Psoas muscle (tissue), 8 donors: Measurements from ENCODE around the gene MAP1B. TPM values are rescaled to one million over a fixed set of nuclear protein-coding genes. Genes with fewer than 3 reads are reported as not detected.

Source experiments
- ATAC-seq, 4 donors: fragments of 200-7000 bp; cut with Tn5 transposase; one replicate each; pipeline ENCODE4 v1.9.1; 2020; ENCODE audit warnings: moderate library complexity in 3 of 4, mild to moderate bottlenecking in 2 of 4
- DNase-seq, 2 donors: peaks; one replicate each; pipeline ENCODE4 v3.0.0-alpha.2; 2020
- H3K27ac ChIP-seq: fragments of 200-600 bp; one replicate; pipeline ENCODE4 v1.8.0; 2022
- H3K27me3 ChIP-seq, 3 donors: fragments of 200-600 bp in 1 of 3; one replicate each; pipeline versions ENCODE4 v1.6.1 to v1.8.0; 2013 to 2022; ENCODE audit warnings: low read length in 2 of 3, mild to moderate bottlenecking in 2 of 3, moderate library complexity in 1 of 3; ENCODE audit not compliant: insufficient read depth in 3 of 3
- H3K36me3 ChIP-seq, 2 donors: fragments of 200-600 bp in 1 of 2; one replicate each; pipeline versions ENCODE4 v1.6.1 to v1.8.0; 2013 to 2022; ENCODE audit warnings: low read depth in 1 of 2, mild to moderate bottlenecking in 1 of 2, moderate library complexity in 1 of 2; ENCODE audit not compliant: insufficient read depth in 1 of 2
- H3K4me1 ChIP-seq: fragments of 200-600 bp; one replicate; pipeline ENCODE4 v1.8.0; 2022
- H3K4me3 ChIP-seq: fragments of 200-600 bp; one replicate; pipeline ENCODE4 v1.8.0; 2022; ENCODE audit warnings: mild to moderate bottlenecking
- H3K9me3 ChIP-seq: fragments of 200-600 bp; one replicate; pipeline ENCODE4 v1.8.0; 2022
- WGBS, 3 donors: extraction: QIAGEN DNeasy Blood & Tissue Kit; methylation state at CpG; one replicate each; pipeline versions ENCODE4 v1.1.6 to v1.1.7; 2013; 5-methylcytosine and 5-hydroxymethylcytosine counted together
- intact Hi-C, 2 donors: fragments of 100-400 bp; cut with DNase I; formaldehyde crosslinking; loops; one replicate each; pipeline versions ENCODE4 v1.11.0 to v1.14.2; 2022
- polyA plus RNA-seq, 3 donors: library from polyadenylated mRNA; stranded (reverse); fragments of 200-250 nt; gene quantifications; one replicate each; pipeline ENCODE4 v1.2.3, GENCODE V29; 2013
- total RNA-seq, 4 donors: library from RNA; stranded (reverse); fragmentation: NEBNext Ultra II Directional in 2 of 4; extraction: Animal tissue kit (Norgen Biotek cat#: 25700) in 2 of 4; gene quantifications; one replicate each; pipeline versions ENCODE4 v1.2.1 to v1.2.4, GENCODE V29; 2021 to 2023
- TF ChIP-seq, protein P1 (sequence below): fragments of 200-600 bp; IDR thresholded peaks from one replicate; pipeline ENCODE4 v1.8.0; 2022; ENCODE audit warnings: antibody characterized with exemption
- donor health status: healthy with polysubstance abuse.
- donor health status: DM: no; HTN: no; CAD: no; lungs with moderate emphysema.
- donor health status: Bipolar disorder and iron deficiency.
- donor health status: healthy.
- donor health status: DM: yes; HTN: yes; CAD: no.
- donor health status: DM: no; HTN: no; CAD: no.
- donor health status: DM: no; HTN: no; CAD: no.
- donor health status: DM: yes; HTN: yes; CAD: no.

The MAP1B gene
- total and polyA plus RNA-seq, 7 donors, result 1.1 to 20.2 (median 8.5) TPM

DNA sequence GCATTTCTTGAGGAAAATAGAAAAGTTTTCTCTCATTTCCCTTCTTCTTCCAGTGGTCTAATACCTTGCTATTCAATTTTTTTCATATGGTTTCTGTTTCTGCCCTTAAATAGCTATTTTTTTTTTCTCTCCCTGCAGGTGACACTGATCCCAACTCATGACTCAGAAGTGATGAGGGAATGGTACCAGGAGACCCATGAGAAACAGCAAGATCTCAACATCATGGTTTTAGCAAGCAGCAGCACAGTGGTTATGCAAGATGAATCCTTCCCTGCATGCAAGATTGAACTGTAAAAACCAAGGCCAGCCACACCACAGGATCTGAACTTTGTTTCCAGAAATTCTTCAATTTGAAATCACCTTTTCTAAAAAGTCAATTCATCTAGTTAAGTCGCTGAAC is 97.7 kb downstream of the MAP1B start:
- TF ChIP-seq, protein P1, sequence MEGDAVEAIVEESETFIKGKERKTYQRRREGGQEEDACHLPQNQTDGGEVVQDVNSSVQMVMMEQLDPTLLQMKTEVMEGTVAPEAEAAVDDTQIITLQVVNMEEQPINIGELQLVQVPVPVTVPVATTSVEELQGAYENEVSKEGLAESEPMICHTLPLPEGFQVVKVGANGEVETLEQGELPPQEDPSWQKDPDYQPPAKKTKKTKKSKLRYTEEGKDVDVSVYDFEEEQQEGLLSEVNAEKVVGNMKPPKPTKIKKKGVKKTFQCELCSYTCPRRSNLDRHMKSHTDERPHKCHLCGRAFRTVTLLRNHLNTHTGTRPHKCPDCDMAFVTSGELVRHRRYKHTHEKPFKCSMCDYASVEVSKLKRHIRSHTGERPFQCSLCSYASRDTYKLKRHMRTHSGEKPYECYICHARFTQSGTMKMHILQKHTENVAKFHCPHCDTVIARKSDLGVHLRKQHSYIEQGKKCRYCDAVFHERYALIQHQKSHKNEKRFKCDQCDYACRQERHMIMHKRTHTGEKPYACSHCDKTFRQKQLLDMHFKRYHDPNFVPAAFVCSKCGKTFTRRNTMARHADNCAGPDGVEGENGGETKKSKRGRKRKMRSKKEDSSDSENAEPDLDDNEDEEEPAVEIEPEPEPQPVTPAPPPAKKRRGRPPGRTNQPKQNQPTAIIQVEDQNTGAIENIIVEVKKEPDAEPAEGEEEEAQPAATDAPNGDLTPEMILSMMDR, result no peak
- WGBS, 3 donors, result 93 to 100% (median 97%) methylated on average over 1 of the region's 1 CpG
- intact Hi-C loops, result no loop called here

DNA sequence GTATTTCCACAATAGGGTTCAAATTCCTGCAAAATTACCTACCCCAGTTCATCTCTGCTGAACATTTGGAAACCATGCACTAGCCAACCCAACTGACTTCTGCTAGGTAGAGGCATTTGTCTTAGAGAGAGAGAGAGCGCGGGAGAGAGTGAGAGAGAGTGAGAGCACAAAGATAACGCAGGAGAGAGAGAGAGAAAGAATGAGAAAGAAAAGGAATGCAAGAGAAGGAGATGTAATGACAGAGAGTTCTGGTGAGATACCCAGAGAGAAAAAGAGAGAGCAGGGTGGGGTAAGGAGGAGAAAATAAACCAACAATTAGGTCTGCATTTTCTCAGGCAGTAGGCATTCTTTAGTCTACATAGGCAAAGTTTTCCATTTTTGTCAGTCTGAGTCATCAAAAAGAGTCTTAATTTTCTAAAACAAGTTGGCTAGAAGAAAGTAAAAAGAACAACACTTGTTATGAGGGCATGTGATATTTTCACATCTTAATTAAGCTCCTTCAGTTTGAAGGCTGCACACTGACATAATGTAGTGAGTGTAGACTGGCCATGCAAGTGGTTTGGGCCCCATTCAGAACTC is 98.2 kb downstream of the MAP1B start:
- Histone ChIP-seq H3K27me3 (no peaks in the 10 kb centered on the region), H3K4me3 (no peak overlapping the region), H3K4me1 (no peaks in the 10 kb centered on the region), H3K36me3 (no peaks in the 10 kb centered on the region), H3K27ac (no peak overlapping the region), H3K9me3 (no peaks in the 10 kb centered on the region)
- 97 to 100% (median 99%) methylated on average over 3 of the region's 3 CpGs for WGBS, 3 donors
- DNase-seq, result no peak
- TF ChIP-seq, protein P1, result no peak
- intact Hi-C loops, result no loop called here
- no peak for ATAC-seq

More for the DNA sequence above, 97.7 kb downstream of the MAP1B start:
- no peaks in the 10 kb centered on the region for H3K4me1 ChIP-seq
- no peak for ATAC-seq
- no peaks in the 10 kb centered on the region for H3K27me3 ChIP-seq
- H3K9me3 ChIP-seq, result no peaks in the 10 kb centered on the region
- H3K4me3 ChIP-seq, result no peak overlapping the region
- DNase-seq, result no peak
- no peak overlapping the region for H3K27ac ChIP-seq
- no peaks in the 10 kb centered on the region for H3K36me3 ChIP-seq

DNA sequence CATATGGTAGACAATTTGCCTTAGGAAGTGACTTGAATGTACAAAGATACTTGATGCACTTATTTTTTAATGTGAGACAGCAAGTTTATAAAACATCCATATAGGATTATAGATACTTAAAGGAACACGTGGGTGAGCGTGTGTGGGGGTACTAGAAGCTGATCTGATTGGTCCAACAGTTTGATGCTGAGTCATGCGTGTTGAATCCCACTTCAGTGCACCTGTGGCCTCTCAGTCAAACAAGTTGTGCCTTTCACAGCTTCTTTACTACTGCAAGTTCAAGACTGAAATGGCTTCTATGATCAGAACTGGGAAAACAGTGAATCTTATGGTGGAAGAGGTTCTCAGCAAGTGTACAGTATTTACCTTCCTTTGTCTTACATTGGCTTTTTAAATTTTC is 98.9 kb downstream of the MAP1B start:
- no peak overlapping the region for H3K4me3 ChIP-seq
- H3K27me3 ChIP-seq, result no peaks in the 10 kb centered on the region
- 60 to 67% (median 67%) methylated on average over 3 of the region's 3 CpGs for WGBS, 3 donors
- no peaks in the 10 kb centered on the region for H3K9me3 ChIP-seq
- H3K27ac ChIP-seq, result no peak overlapping the region
- TF ChIP-seq, protein P1, result no peak
- H3K36me3 ChIP-seq, result no peaks in the 10 kb centered on the region
- no peak for DNase-seq
- ATAC-seq, result no peak
- intact Hi-C loops, result no loop called here
- no peaks in the 10 kb centered on the region for H3K4me1 ChIP-seq

DNA sequence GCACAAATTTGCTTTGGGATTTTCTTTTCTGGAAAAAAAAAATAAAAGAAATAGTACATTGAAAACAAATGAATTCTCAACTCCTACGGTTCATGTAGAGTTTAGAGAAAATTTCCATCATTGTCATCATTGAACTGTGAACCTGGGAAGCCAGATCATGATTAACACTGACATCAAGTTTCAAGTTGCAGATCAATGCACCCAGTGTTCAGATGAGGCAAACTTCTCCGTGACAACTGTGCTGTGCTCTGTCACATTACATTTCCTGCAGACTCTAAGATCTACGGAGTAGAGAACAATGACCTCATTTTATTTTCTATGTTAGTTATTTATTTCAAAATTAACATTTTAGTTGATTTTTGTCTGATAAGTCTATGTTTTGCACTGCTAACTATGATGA is 99.7 kb downstream of the MAP1B start:
- Histone ChIP-seq H3K9me3 (no peaks in the 10 kb centered on the region), H3K4me3 (no peak overlapping the region), H3K27me3 (no peaks in the 10 kb centered on the region), H3K4me1 (no peaks in the 10 kb centered on the region), H3K36me3 (no peaks in the 10 kb centered on the region), H3K27ac (no peak overlapping the region)
- DNase-seq (no peak), ATAC-seq (no peak)
- WGBS, 3 donors, result 80 to 86% (median 84%) methylated on average over 3 of the region's 3 CpGs
- intact Hi-C loops, result no loop called here
- TF ChIP-seq, protein P1, result no peak

DNA sequence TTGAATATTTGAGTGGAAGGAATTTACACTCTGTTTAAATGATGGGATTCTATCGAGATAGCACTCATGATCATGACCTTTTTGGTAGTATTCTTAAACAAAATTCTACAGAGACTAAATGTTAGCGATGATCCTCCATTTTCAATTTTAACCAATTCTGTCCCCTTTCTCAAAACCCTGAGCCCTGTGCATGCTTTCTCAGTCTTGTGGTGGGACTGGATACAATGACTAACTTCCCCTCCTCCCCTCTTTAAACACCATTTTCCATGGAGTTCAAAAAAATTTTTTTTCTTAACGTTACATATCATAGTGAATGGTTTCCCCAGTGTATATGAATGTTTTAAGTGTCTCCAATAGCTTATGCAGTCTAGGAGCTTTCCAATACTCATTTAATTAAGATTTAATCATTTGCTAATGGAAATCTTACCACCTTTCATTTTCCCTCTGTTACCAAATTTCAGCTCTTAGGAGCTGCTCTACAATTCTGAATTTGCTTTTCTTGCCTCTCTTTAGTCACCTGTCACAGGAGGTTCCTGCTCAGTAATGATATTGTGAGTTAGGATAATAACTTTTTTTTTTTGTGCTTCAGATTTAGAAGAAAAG is 101.2 kb downstream of the MAP1B start:
- no peaks in the 10 kb centered on the region for H3K36me3 ChIP-seq
- WGBS, 3 donors, result 91 to 95% (median 93%) methylated on average over 3 of the region's 3 CpGs
- no peaks in the 10 kb centered on the region for H3K27me3 ChIP-seq
- ATAC-seq (no peak), DNase-seq (no peak)
- H3K27ac ChIP-seq, result no peak overlapping the region
- H3K4me1 ChIP-seq, result no peaks in the 10 kb centered on the region
- no peaks in the 10 kb centered on the region for H3K9me3 ChIP-seq
- intact Hi-C loops, result no loop called here
- TF ChIP-seq, protein P1, result no peak
- no peak overlapping the region for H3K4me3 ChIP-seq
